A549 treated with Mapracorat at 1 μM for 4 hours (cell line): ENCODE data around the gene DEFB113. TPM values are rescaled to one million over a fixed set of nuclear protein-coding genes. Genes with fewer than 3 reads are reported as not detected.

ENCODE experiments used
- total RNA-seq: library from RNA; stranded (reverse); fragments of 200-300 nt; extraction: Qiagen RNA extraction; gene quantifications from 5 replicates; pipeline ENCODE4 v1.2.3, GENCODE V29; 2022

The DEFB113 gene
- not detected in 5 replicates for total RNA-seq

GRCh38 chr6:49969605-49970004, at the start of gene DEFB113:
DEFB113 (minus strand) TSS chr6:49969625; CDS start chr6:49969625, 0 bp downstream.

GRCh38 chr6:49964064-49964463, 5.4 kb downstream of the DEFB113 start, which contains the start of gene DEFB114:
DEFB114 (minus strand) TSS chr6:49964164; CDS start chr6:49964105, 59 bp downstream.

Other genes with a start within 250 kb of the DEFB113 start
- gene CRISP3, start 225.2 kb downstream of the DEFB113 start, total RNA-seq, result not detected in 5 replicates
- not detected in 5 replicates for gene PGK2, start 182.3 kb downstream of the DEFB113 start, total RNA-seq
- gene CRISP1, start 103.1 kb downstream of the DEFB113 start, total RNA-seq, result not detected in 5 replicates
- not detected in 5 replicates for gene DEFB114, start 5.5 kb downstream of the DEFB113 start, total RNA-seq
- gene DEFB110, start 52.4 kb upstream of the DEFB113 start, total RNA-seq, result not detected in 5 replicates
- gene DEFB112, start 80.3 kb upstream of the DEFB113 start, total RNA-seq, result not detected in 5 replicates